HepG2 (cell line): ENCODE results near the gene MED12L. TPM values are rescaled to one million over a fixed set of nuclear protein-coding genes. Genes with fewer than 3 reads are reported as not detected.

Experiments used
- ATAC-seq: fragments of 200-7000 bp; cut with Tn5 transposase; 3 replicates; pipeline ENCODE4 v1.9.1; 2020; ENCODE audit warnings: mild to moderate bottlenecking, moderate library complexity
- BruUV-seq: library from RNA; stranded (reverse); fragments of 400-500 nt; replicated peaks from 2 replicates; lab custom pipeline; 2021; lab: Mats Ljungman, UMichigan
- CTCF ChIA-PET: fragments of 300-600 bp; formaldehyde crosslinking; extraction: SDS; loops from one replicate; lab custom pipeline; 2021; ENCODE audit warnings: low total read pairs, inconsistent platforms, low intra/inter-chr PET ratio; lab: Yijun Ruan, JAX
- POLR2A ChIA-PET: fragments of 350-600 bp; sonication (Branson Sonifier 250); formaldehyde crosslinking; loops from one replicate; lab custom pipeline; 2020; ENCODE audit warnings: antibody characterized with exemption, inconsistent platforms; lab: Yijun Ruan, JAX
- DNase-seq: peaks from one replicate; pipeline ENCODE4 v3.0.0-alpha.2; 2015; ENCODE audit warnings: low spot score
- FAIRE-seq: peaks from 3 replicates; lab custom pipeline; 2011; peaks lifted over from hg19 to GRCh38; lab: Jason Lieb, UNC
- H2AFZ ChIP-seq: one replicate; pipeline ENCODE4 v1.6.1; 2011; ENCODE audit warnings: low read length, inconsistent platforms
- H3K27ac ChIP-seq: fragments of 300-600 bp; 3 replicates; pipeline ENCODE4 v1.8.0; 2011; ENCODE audit warnings: mixed run types, mild to moderate bottlenecking, mixed read lengths, low read length, inconsistent platforms; ENCODE audit not compliant: insufficient read depth; ENCODE audit errors: extremely low read length
- H3K27me3 ChIP-seq, 2 experiments: fragments of 200-600 bp in 1 of 2; 2 replicates in 1 of 2; 3 replicates in 1 of 2; pipeline versions ENCODE4 v1.6.0 to v1.8.0; 2011; ENCODE audit warnings: low read length in 2 of 2, mild to moderate bottlenecking in 2 of 2, moderate library complexity in 2 of 2, inconsistent platforms in 1 of 2; ENCODE audit not compliant: insufficient read depth in 2 of 2, control insufficient read depth in 1 of 2
- H3K36me3 ChIP-seq, 2 experiments: fragments of 200-600 bp in 1 of 2; replicated peaks in 1 of 2; 2 replicates in 1 of 2; 3 replicates in 1 of 2; pipeline versions ENCODE4 v1.5.1 to v1.8.0; 2011; ENCODE audit warnings: low read length in 2 of 2, inconsistent platforms in 1 of 2; ENCODE audit not compliant: insufficient read depth in 2 of 2, control insufficient read depth in 1 of 2
- H3K4me1 ChIP-seq: 2 replicates; pipeline ENCODE4 v1.5.1; 2012; ENCODE audit warnings: low read length, inconsistent platforms; ENCODE audit not compliant: insufficient read depth
- H3K4me2 ChIP-seq: 2 replicates; pipeline ENCODE4 v1.6.0; 2011; ENCODE audit warnings: low read depth, low read length, inconsistent platforms
- H3K4me3 ChIP-seq, 3 experiments: fragments of 200-600 bp in 1 of 3; sonication (generic), shearing (Covaris generic) in 1 of 3; replicated peaks in 1 of 3; 2 replicates each; pipeline ENCODE4 v1.5.1; 2011 to 2016; ENCODE audit warnings: low read length in 3 of 3, inconsistent platforms in 2 of 3, low read depth in 2 of 3, mild to moderate bottlenecking in 2 of 3, control low read depth in 1 of 3, mixed read lengths in 1 of 3; ENCODE audit not compliant: insufficient read depth in 1 of 3
- H3K79me2 ChIP-seq: one replicate; pipeline ENCODE4 v1.6.1; 2011; ENCODE audit warnings: low read length, inconsistent platforms; ENCODE audit not compliant: insufficient read depth
- H3K9ac ChIP-seq: 2 replicates; pipeline ENCODE4 v1.6.0; 2011; ENCODE audit warnings: mild to moderate bottlenecking, low read depth, low read length, inconsistent platforms; ENCODE audit not compliant: insufficient read depth
- H3K9me3 ChIP-seq: 2 replicates; pipeline ENCODE4 v1.5.1; 2012; ENCODE audit warnings: mild to moderate bottlenecking, low read length
- H4K20me1 ChIP-seq: 2 replicates; pipeline ENCODE4 v1.6.0; 2011; ENCODE audit warnings: inconsistent platforms, mild to moderate bottlenecking, low read length, moderate library complexity; ENCODE audit not compliant: insufficient read depth
- ETV5 ChIP-seq: IDR thresholded peaks from 2 replicates; pipeline ENCODE4 v1.6.1; 2018; ENCODE audit warnings: missing biosample characterization, missing genetic modification reagents, inconsistent platforms, borderline replicate concordance
- IKZF1 ChIP-seq: fragments of 450-650 bp; IDR thresholded peaks from 2 replicates; pipeline ENCODE4 v1.7.1; 2016
- MLXIP ChIP-seq: sonication (generic); formaldehyde crosslinking; IDR thresholded peaks from 2 replicates; pipeline ENCODE4 v1.9.0; 2021; ENCODE audit warnings: missing genetic modification reagents, borderline replicate concordance
- NR1H2 ChIP-seq: sonication (generic); formaldehyde crosslinking; IDR thresholded peaks from 2 replicates; pipeline ENCODE4 v1.8.1; 2022; ENCODE audit warnings: low read depth, missing genetic modification reagents, borderline replicate concordance
- ONECUT2 ChIP-seq: sonication (generic); formaldehyde crosslinking; IDR thresholded peaks from 2 replicates; pipeline ENCODE4 v1.4.0; 2020; ENCODE audit warnings: missing genetic modification reagents
- PBX2 ChIP-seq: IDR thresholded peaks from 2 replicates; pipeline ENCODE4 v1.6.1; 2016; ENCODE audit warnings: control low read depth
- REXO4 ChIP-seq: sonication (generic); formaldehyde crosslinking; IDR thresholded peaks from 2 replicates; pipeline ENCODE4 v1.8.0; 2022; ENCODE audit warnings: missing genetic modification reagents, mild to moderate bottlenecking, borderline replicate concordance
- ZBTB1 ChIP-seq: sonication (generic); formaldehyde crosslinking; IDR thresholded peaks from 2 replicates; pipeline ENCODE4 v1.4.0; 2020; ENCODE audit warnings: missing genetic modification reagents, borderline replicate concordance
- ZBTB42 ChIP-seq: sonication (generic); formaldehyde crosslinking; IDR thresholded peaks from 2 replicates; pipeline ENCODE4 v1.5.0; 2020; ENCODE audit warnings: mild to moderate bottlenecking, missing genetic modification reagents
- ZNF3 ChIP-seq: IDR thresholded peaks from 2 replicates; pipeline ENCODE4 v1.7.0; 2017; ENCODE audit warnings: inconsistent platforms
- ZNF446 ChIP-seq: sonication (generic); formaldehyde crosslinking; IDR thresholded peaks from 2 replicates; pipeline ENCODE4 v1.5.0; 2020; ENCODE audit warnings: mild to moderate bottlenecking, missing genetic modification reagents
- ZNF839 ChIP-seq: sonication (generic); formaldehyde crosslinking; IDR thresholded peaks from 2 replicates; pipeline ENCODE4 v1.4.0; 2020; ENCODE audit warnings: missing genetic modification reagents, mild to moderate bottlenecking, borderline replicate concordance
- WGBS: methylation state at CpG from one replicate; pipeline ENCODE4 v1.1.6; 2017; ENCODE audit warnings: low lambda C conversion rate; 5-methylcytosine and 5-hydroxymethylcytosine counted together
- in situ Hi-C: cut with HindIII; loops from 2 replicates; pipeline ENCODE4 v1.10.0; 2017; ENCODE audit warnings: low pct_unique_long_range_greater_than_20kb; ENCODE audit not compliant: extremely low pct_ligation_motif_present
- intact Hi-C: fragments of 100-400 bp; cut with micrococcal nuclease; formaldehyde crosslinking; loops from one replicate; pipeline ENCODE4 v1.10.0; 2022; ENCODE audit not compliant: unreplicated experiment
- polyA plus RNA-seq, 8 experiments: library from polyadenylated mRNA; depleted of rRNA in 3 of 8; stranded (reverse) in 7 of 8; unstranded in 1 of 8; fragments of >200 nt; fragmentation: Illumina TruSeq in 4 of 8; extraction: Trizol in 4 of 8; gene quantifications; 2 replicates each; pipeline versions ENCODE4 v1.2.1 to v1.2.3, GENCODE V29; 2011 to 2016; ENCODE audit warnings: low read depth in 4 of 8, missing spikeins in 1 of 8, mixed read lengths in 1 of 8; ENCODE audit not compliant: insufficient read depth in 1 of 8
- total RNA-seq, 5 experiments: library from RNA; depleted of rRNA; stranded (reverse); fragments of >200 nt; fragmentation: Illumina TruSeq; extraction: Trizol; gene quantifications; 2 replicates each; pipeline ENCODE4 v1.2.3, GENCODE V29; 2016; ENCODE audit warnings: low read depth in 1 of 5
- TF ChIP-seq, protein P1 (sequence below): sonication (generic); formaldehyde crosslinking; IDR thresholded peaks from 2 replicates; pipeline ENCODE4 v1.4.0; 2020; ENCODE audit warnings: missing genetic modification reagents
- TF ChIP-seq, protein P2 (sequence below): sonication (generic); formaldehyde crosslinking; IDR thresholded peaks from 2 replicates; pipeline ENCODE4 v1.8.1; 2023; ENCODE audit warnings: missing genetic modification reagents, mild to moderate bottlenecking, borderline replicate concordance

The MED12L gene
- total and polyA plus RNA-seq, 2 of the 13 experiments (the other 11 are each of a cell fraction or from before 2014, with no cell fraction given) = 0.07 to 0.64 TPM

- TF ChIP-seq, protein P1, sequence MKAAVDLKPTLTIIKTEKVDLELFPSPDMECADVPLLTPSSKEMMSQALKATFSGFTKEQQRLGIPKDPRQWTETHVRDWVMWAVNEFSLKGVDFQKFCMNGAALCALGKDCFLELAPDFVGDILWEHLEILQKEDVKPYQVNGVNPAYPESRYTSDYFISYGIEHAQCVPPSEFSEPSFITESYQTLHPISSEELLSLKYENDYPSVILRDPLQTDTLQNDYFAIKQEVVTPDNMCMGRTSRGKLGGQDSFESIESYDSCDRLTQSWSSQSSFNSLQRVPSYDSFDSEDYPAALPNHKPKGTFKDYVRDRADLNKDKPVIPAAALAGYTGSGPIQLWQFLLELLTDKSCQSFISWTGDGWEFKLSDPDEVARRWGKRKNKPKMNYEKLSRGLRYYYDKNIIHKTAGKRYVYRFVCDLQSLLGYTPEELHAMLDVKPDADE (CRISPR knock-in tag) = no peak
These were observed 67.1 kb downstream of the MED12L start (continued) for GRCh38 chr3:151152455-151153079.

GRCh38 chr3:151154566-151154965 is 69.1 kb downstream of the MED12L start:
- no peaks in the 10 kb centered on the region for H3K9me3 ChIP-seq
- intact Hi-C loops = no loop called here
- peaks cover 8% of the 10 kb centered on the region for H3K4me1 ChIP-seq
- H3K4me2 ChIP-seq = no peak overlapping the region
- WGBS = 57% methylated on average over 6 of the region's 6 CpGs
- no peak overlapping the region for H3K4me3 ChIP-seq
- 0 out of 5 replicates have a peak, but pooled peaks cover 0 to 1% of the 10 kb centered on the region in 2 experiments for H3K27me3 ChIP-seq
- TF ChIP-seq PBX2 (no peak), ZBTB42 (CRISPR knock-in tag) (no peak), ETV5 (CRISPR knock-in tag) (no peak), ONECUT2 (no peak), MLXIP (CRISPR knock-in tag) (no peak), ZNF3 (no peak), NR1H2 (CRISPR knock-in tag) (no peak), IKZF1 (no peak), ZNF839 (no peak), ZBTB1 (no peak), ZNF446 (no peak), REXO4 (no peak)
- TF ChIP-seq, protein P2, sequence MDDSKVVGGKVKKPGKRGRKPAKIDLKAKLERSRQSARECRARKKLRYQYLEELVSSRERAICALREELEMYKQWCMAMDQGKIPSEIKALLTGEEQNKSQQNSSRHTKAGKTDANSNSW (CRISPR knock-in tag) = no peak
- CTCF ChIA-PET = no interaction called here
- no peak overlapping the region for H3K9ac ChIP-seq
- no peaks in the 10 kb centered on the region for H3K36me3 ChIP-seq
- no peak overlapping the region for H3K27ac ChIP-seq
- BruUV-seq = no TSS peak
- in situ Hi-C loops = no loop called here
- ATAC-seq (no peak), FAIRE-seq (no peak), DNase-seq (no peak)
- POLR2A ChIA-PET = no interaction called here
- no peak overlapping the region for H2AFZ ChIP-seq
- H4K20me1 ChIP-seq = no peaks in the 10 kb centered on the region
- no peaks in the 10 kb centered on the region for H3K79me2 ChIP-seq
